Fibroblast of skin of left quadriceps (primary cell): ENCODE measurements around the gene NMT2.

Source experiments
- DNase-seq, 2 experiments: peaks; one replicate each; pipeline ENCODE4 v3.0.0-alpha.2; 2013; ENCODE audit warnings: low read depth in 2 of 2

NMT2 gene

DNA sequence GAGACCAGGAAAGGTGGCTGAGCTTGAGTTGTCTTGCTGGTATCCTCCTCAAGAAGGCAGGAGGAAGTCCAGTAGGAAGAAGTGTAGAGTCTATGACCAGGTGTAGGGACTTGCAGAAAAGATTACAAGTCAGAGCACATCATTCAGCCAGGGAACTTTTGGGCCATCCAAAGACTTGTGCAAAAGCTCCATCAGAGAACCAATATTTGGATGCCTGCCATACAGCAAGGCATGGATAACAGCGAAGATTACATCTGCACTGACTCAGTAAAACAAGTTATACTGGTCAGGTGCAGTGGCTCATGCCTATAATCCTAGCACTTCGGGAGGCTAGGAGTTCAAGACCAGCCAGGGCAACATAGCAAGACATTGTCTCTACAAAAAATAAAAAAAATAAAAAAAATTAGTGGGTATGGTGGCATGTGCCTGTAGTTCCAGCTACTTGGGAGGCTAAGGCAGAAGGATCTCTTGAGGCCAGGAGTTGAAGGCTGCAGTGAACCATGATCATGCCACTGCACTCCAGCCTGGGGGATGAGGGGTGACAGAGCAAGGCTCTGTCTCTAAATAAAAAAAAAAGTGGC, 13.2 kb upstream of the NMT2 start:
- no peak for DNase-seq

DNA sequence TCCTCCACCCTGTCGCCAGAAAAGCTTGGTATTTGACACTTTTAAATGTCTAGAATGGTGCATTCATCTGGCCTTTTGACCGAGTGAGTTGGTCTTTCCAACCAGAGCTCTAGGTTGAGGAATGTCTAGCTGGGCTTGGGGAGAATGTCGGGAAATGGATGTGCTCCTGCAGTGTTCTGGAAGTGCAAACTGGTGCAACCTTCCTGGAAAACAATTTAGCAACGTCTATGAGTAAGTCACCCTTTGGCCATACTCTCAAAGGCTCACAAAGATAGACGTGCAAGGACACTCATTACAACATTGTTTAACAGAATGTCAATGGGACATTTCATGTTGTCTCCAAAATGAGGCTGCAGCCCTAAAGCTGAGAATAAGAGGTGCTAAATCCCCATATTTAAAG, 12.2 kb upstream of the NMT2 start:
- no peak for DNase-seq

- DNase-seq: no peak
Measured at GRCh38 chr10:15176269-15176668, 7.8 kb upstream of the NMT2 start.

GRCh38 chr10:15175587-15175986, 7.1 kb upstream of the NMT2 start:
- DNase-seq: no peak

- DNase-seq: no peak
Measured at GRCh38 chr10:15172306-15172840, 3.9 kb upstream of the NMT2 start.

DNA sequence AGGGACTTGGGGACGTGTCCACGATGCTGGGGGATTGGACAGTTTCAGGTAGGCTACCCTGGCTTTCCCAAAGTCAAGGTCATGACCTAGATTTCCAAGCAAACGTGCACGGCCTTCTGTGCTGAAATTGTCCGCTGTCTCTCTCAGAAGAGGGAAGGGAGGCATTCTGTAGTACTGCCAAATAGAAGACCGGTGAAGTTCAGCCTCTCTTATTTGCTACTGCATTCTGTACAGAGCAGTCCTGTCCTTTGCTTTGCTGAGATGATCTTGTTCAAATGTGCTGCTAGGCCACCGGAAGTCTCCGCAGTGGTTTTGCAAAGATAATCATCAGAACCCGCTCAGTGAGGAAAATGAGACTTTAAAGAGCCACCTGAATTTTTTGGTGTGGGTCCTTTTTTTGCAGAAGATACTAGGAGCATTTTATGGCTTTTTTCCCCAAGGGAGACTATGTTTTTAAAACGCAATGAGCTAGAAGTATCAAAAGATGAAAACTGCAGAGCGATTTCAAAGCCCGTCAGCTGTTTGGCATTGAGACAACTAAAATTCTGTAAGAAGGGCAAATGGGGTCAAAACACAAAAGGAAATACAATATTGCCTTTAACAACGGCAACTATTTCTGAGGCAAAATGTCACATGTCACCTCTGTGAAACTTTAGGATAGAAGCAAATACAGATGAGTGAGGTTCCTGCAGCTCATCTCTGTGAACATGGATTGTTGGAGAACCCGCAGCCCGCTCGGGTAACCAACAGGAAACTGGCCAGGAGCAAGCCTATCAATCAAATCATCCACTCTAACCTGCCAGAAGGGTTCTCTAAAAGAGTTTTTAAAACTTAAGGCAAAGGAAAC, 1.3 kb upstream of the NMT2 start:
- no peak for DNase-seq

- peak; percentile 89 to 91 for DNase-seq
Measured at GRCh38 chr10:15168786-15169554, 477 bp upstream of the NMT2 start.

DNA sequence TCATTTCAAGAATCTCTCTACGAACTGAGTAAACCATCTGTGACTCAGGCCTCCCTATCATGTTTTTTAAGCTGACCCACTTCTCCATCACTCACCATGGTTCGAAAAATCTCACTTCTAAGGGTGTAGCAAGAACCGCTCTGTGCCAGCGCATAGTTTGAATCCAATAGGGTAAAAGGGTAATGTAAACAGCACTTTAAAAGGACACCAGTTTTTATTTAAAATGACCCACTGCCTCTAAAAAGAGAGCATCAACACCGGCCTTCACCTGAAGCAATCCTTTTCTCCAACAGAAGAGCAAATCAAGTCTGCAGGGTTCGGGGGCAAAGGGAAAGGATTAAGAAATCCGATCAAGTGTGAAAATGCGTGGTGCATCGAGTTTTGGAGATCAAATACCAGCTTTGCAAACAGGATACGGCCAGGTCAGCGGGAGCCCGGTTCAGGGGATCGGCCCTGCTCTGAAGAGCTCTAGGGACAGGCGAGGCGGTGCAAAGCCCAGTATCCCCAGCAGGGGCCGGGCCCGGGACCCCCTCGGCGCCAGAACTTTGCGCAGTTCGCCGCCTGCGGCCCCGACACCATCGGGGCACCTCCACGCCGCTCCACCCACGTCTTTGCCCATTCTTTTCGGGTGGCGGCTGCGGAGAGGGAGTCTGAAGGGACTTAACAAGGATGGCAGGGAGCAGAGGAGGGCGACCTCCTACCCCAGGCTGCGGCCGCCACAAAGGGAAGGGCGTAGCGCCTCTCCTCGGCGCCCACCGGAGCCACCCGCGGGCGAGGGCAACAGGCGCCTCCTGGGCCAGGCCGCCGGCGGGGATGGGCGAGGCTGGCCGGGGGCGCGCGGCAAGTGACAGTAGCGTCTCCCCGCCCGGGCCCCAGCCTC, 842 bp downstream of the NMT2 start:
- DNase-seq: no peak

DNA sequence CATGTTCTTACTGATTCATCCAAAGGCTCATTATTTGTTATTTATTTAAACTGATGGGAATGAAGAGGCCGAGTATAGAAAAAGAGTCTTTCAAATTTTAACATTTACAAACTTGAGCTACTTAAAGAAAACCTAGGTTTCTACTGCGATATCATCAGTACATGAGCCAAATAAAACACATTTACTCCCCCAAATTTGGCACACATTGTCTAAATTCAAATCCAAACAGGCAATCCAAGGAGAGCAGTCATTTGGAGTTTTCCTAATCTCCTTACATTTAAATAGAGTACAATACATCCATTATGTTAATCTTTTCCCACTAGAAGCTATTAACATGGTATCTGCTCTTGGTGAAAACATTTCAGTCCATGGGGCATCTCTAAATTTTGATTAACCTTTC, 2.2 kb downstream of the NMT2 start:
- no peak for DNase-seq

GRCh38 chr10:15163253-15163828, 5.2 kb downstream of the NMT2 start:
- no peak for DNase-seq

- no peak for DNase-seq
Measured at GRCh38 chr10:15158972-15159371, 9.5 kb downstream of the NMT2 start.

DNA sequence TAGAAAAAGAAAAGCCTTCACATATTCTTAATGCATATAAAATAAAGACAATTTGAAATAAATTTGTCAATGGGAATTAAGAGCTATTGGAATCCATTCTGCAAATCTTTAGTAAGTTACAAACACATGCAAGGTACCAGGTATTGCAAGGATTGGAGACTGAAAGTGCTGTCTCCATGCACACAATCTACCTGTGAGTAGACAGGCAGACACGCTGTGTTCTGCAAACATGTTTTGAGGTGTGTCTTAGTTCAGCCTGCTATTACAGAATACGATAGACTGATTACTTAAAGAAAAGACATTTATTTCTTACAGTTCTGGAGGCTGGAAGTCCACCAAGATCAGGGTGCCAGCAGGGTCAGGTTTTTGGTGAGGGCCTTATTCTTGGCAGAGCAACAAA, 10.0 kb downstream of the NMT2 start:
- DNase-seq: no peak

GRCh38 chr10:15155978-15156656, 12.4 kb downstream of the NMT2 start:
- DNase-seq: no peak

- DNase-seq: no peak
Measured at GRCh38 chr10:15152556-15152955, 15.9 kb downstream of the NMT2 start.

- no peak for DNase-seq
Measured at GRCh38 chr10:15150563-15150962, 17.9 kb downstream of the NMT2 start.

- no peak for DNase-seq
Measured at GRCh38 chr10:15149042-15149771, 19.3 kb downstream of the NMT2 start.

DNA sequence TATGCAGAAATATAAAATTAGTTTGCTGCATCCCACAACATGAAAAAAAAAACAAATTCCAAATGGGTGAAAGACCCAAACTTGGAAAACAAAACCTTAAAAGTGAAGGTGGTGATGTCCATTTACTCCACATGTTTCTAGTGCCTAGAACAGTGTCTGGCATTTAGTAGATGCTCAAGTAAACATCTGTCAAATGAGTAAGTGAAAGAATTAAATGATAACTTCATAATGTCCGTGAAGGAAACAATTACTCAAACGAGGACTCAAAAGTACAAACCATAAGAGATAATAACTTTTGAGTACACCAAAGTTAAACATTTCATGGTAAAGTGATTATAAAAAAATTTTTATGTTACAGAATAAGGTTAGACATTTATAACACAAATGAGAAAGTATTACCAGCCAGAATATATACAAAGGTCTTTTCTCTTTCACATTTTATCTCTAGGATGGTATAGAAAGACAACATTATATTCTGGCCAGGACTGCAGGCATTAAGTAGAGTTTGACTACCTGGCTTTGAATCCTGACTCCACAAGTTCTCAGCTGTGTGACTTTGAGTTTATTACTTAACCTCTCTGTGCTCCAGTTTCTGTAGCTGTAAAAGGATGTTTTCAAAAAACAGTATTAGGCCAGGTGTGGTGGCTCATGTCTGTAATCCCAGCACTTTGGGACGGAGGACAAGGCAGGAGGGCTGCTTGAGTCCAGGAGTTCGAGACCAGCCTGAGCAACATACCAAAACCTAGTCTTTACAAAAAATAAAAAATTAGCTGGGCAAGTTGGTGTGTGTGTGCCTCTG, 20.7 kb downstream of the NMT2 start:
- DNase-seq: no peak

DNA sequence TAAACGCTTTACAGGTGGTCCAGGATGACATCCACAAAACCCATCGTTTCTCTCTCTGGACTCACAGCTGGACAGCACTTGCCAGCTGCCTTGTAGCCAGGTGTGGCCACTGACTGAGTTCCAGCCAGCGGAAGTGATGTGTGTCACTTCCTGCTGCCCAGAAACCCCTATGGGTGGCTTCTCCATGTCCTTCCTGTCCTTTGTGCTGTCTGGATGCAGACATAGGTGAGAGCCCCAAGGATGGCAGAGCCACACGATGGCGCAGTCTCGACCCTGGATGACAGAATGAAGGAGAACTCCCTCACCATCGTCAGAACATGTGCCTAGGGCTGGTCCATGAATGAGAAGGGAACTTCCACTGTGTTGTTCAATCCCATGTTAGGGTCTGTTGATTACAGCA, 22.1 kb downstream of the NMT2 start:
- DNase-seq: no peak

GRCh38 chr10:15144788-15145187, 23.7 kb downstream of the NMT2 start:
- DNase-seq: no peak
